HepG2 (cell line): ENCODE data around the gene MAT2A. TPM values are rescaled to one million over a fixed set of nuclear protein-coding genes. Genes with fewer than 3 reads are reported as not detected.

Source experiments
- ATAC-seq: fragments of 200-7000 bp; cut with Tn5 transposase; 3 replicates; pipeline ENCODE4 v1.9.1; 2020; ENCODE audit warnings: mild to moderate bottlenecking, moderate library complexity
- BruUV-seq: library from RNA; stranded (reverse); fragments of 400-500 nt; replicated peaks from 2 replicates; lab custom pipeline; 2021; lab: Mats Ljungman, UMichigan
- CTCF ChIA-PET: fragments of 300-600 bp; formaldehyde crosslinking; extraction: SDS; loops from one replicate; lab custom pipeline; 2021; ENCODE audit warnings: low total read pairs, inconsistent platforms, low intra/inter-chr PET ratio; lab: Yijun Ruan, JAX
- POLR2A ChIA-PET: fragments of 350-600 bp; sonication (Branson Sonifier 250); formaldehyde crosslinking; loops from one replicate; lab custom pipeline; 2020; ENCODE audit warnings: antibody characterized with exemption, inconsistent platforms; lab: Yijun Ruan, JAX
- DNase-seq: peaks from one replicate; pipeline ENCODE4 v3.0.0-alpha.2; 2015; ENCODE audit warnings: low spot score
- FAIRE-seq: peaks from 3 replicates; lab custom pipeline; 2011; peaks lifted over from hg19 to GRCh38; lab: Jason Lieb, UNC
- H2AFZ ChIP-seq: one replicate; pipeline ENCODE4 v1.6.1; 2011; ENCODE audit warnings: low read length, inconsistent platforms
- H3K27ac ChIP-seq: fragments of 300-600 bp; 3 replicates; pipeline ENCODE4 v1.8.0; 2011; ENCODE audit warnings: mixed run types, mild to moderate bottlenecking, mixed read lengths, low read length, inconsistent platforms; ENCODE audit not compliant: insufficient read depth; ENCODE audit errors: extremely low read length
- H3K27me3 ChIP-seq, 2 experiments: fragments of 200-600 bp in 1 of 2; 2 replicates in 1 of 2; 3 replicates in 1 of 2; pipeline versions ENCODE4 v1.6.0 to v1.8.0; 2011; ENCODE audit warnings: low read length in 2 of 2, mild to moderate bottlenecking in 2 of 2, moderate library complexity in 2 of 2, inconsistent platforms in 1 of 2; ENCODE audit not compliant: insufficient read depth in 2 of 2, control insufficient read depth in 1 of 2
- H3K36me3 ChIP-seq, 2 experiments: fragments of 200-600 bp in 1 of 2; replicated peaks in 1 of 2; 2 replicates in 1 of 2; 3 replicates in 1 of 2; pipeline versions ENCODE4 v1.5.1 to v1.8.0; 2011; ENCODE audit warnings: low read length in 2 of 2, inconsistent platforms in 1 of 2; ENCODE audit not compliant: insufficient read depth in 2 of 2, control insufficient read depth in 1 of 2
- H3K4me1 ChIP-seq: 2 replicates; pipeline ENCODE4 v1.5.1; 2012; ENCODE audit warnings: low read length, inconsistent platforms; ENCODE audit not compliant: insufficient read depth
- H3K4me2 ChIP-seq: 2 replicates; pipeline ENCODE4 v1.6.0; 2011; ENCODE audit warnings: low read depth, low read length, inconsistent platforms
- H3K4me3 ChIP-seq, 3 experiments: fragments of 200-600 bp in 1 of 3; sonication (generic), shearing (Covaris generic) in 1 of 3; replicated peaks in 1 of 3; 2 replicates each; pipeline ENCODE4 v1.5.1; 2011 to 2016; ENCODE audit warnings: low read length in 3 of 3, inconsistent platforms in 2 of 3, low read depth in 2 of 3, mild to moderate bottlenecking in 2 of 3, control low read depth in 1 of 3, mixed read lengths in 1 of 3; ENCODE audit not compliant: insufficient read depth in 1 of 3
- H3K79me2 ChIP-seq: one replicate; pipeline ENCODE4 v1.6.1; 2011; ENCODE audit warnings: low read length, inconsistent platforms; ENCODE audit not compliant: insufficient read depth
- H3K9ac ChIP-seq: 2 replicates; pipeline ENCODE4 v1.6.0; 2011; ENCODE audit warnings: mild to moderate bottlenecking, low read depth, low read length, inconsistent platforms; ENCODE audit not compliant: insufficient read depth
- H3K9me3 ChIP-seq: 2 replicates; pipeline ENCODE4 v1.5.1; 2012; ENCODE audit warnings: mild to moderate bottlenecking, low read length
- H4K20me1 ChIP-seq: 2 replicates; pipeline ENCODE4 v1.6.0; 2011; ENCODE audit warnings: inconsistent platforms, mild to moderate bottlenecking, low read length, moderate library complexity; ENCODE audit not compliant: insufficient read depth
- BCL3 ChIP-seq: sonication (generic); formaldehyde crosslinking; IDR thresholded peaks from 2 replicates; pipeline ENCODE4 v1.5.1; 2020; ENCODE audit warnings: mild to moderate bottlenecking, missing genetic modification reagents, moderate library complexity
- CHCHD3 ChIP-seq: sonication (generic); formaldehyde crosslinking; IDR thresholded peaks from 2 replicates; pipeline ENCODE4 v1.8.0; 2022; ENCODE audit warnings: mild to moderate bottlenecking, missing genetic modification reagents, moderate library complexity
- FOXK1 ChIP-seq: sonication (generic); formaldehyde crosslinking; IDR thresholded peaks from 2 replicates; pipeline ENCODE4 v1.4.0; 2020; ENCODE audit warnings: low read depth, missing genetic modification reagents, borderline replicate concordance
- KLF12 ChIP-seq: sonication (generic); formaldehyde crosslinking; IDR thresholded peaks from 2 replicates; pipeline ENCODE4 v1.4.0; 2020; ENCODE audit warnings: missing genetic modification reagents, borderline replicate concordance
- MAFF ChIP-seq: IDR thresholded peaks from 2 replicates; pipeline ENCODE4 v1.6.1; 2011; ENCODE audit warnings: low read depth, low read length, improper control_type of control experiment
- MTERF4 ChIP-seq: sonication (generic); formaldehyde crosslinking; IDR thresholded peaks from 2 replicates; pipeline ENCODE4 v1.8.0; 2023; ENCODE audit warnings: mild to moderate bottlenecking, missing genetic modification reagents
- NR1H2 ChIP-seq: sonication (generic); formaldehyde crosslinking; IDR thresholded peaks from 2 replicates; pipeline ENCODE4 v1.8.1; 2022; ENCODE audit warnings: low read depth, missing genetic modification reagents, borderline replicate concordance
- RBFOX2 ChIP-seq: fragments of 200-400 bp; formaldehyde crosslinking; IDR thresholded peaks from 2 replicates; pipeline ENCODE4 v1.6.1; 2017; ENCODE audit warnings: low read depth, mild to moderate bottlenecking, low read length
- REST ChIP-seq, 2 experiments: IDR thresholded peaks; 2 replicates each; pipeline ENCODE4 v1.6.1; 2011 to 2012; ENCODE audit warnings: low read length in 2 of 2, borderline replicate concordance in 1 of 2, low read depth in 1 of 2, mild to moderate bottlenecking in 1 of 2, moderate library complexity in 1 of 2
- TBX2 ChIP-seq: sonication (generic); formaldehyde crosslinking; IDR thresholded peaks from 2 replicates; pipeline ENCODE4 v1.5.0; 2020; ENCODE audit warnings: missing genetic modification reagents, mild to moderate bottlenecking, borderline replicate concordance
- ZMYM3 ChIP-seq: sonication (generic); formaldehyde crosslinking; IDR thresholded peaks from 2 replicates; pipeline ENCODE4 v1.5.1; 2020; ENCODE audit warnings: mild to moderate bottlenecking, missing genetic modification reagents
- ZNF800 ChIP-seq: sonication (generic); formaldehyde crosslinking; IDR thresholded peaks from 2 replicates; pipeline ENCODE4 v1.4.0; 2020; ENCODE audit warnings: missing genetic modification reagents
- ZNF850 ChIP-seq: sonication (generic); formaldehyde crosslinking; conservative IDR thresholded peaks from 2 replicates; pipeline ENCODE4 v1.9.0; 2021; ENCODE audit warnings: mild to moderate bottlenecking, missing genetic modification reagents
- ZNF878 ChIP-seq: sonication (generic); formaldehyde crosslinking; IDR thresholded peaks from 2 replicates; pipeline ENCODE4 v1.8.1; 2023; ENCODE audit warnings: mild to moderate bottlenecking, missing genetic modification reagents, moderate library complexity
- ZSCAN30 ChIP-seq: sonication (generic); formaldehyde crosslinking; IDR thresholded peaks from 2 replicates; pipeline ENCODE4 v1.5.0; 2020; ENCODE audit warnings: mild to moderate bottlenecking, missing genetic modification reagents
- WGBS: methylation state at CpG from one replicate; pipeline ENCODE4 v1.1.6; 2017; ENCODE audit warnings: low lambda C conversion rate; 5-methylcytosine and 5-hydroxymethylcytosine counted together
- in situ Hi-C: cut with HindIII; loops from 2 replicates; pipeline ENCODE4 v1.10.0; 2017; ENCODE audit warnings: low pct_unique_long_range_greater_than_20kb; ENCODE audit not compliant: extremely low pct_ligation_motif_present
- intact Hi-C: fragments of 100-400 bp; cut with micrococcal nuclease; formaldehyde crosslinking; loops from one replicate; pipeline ENCODE4 v1.10.0; 2022; ENCODE audit not compliant: unreplicated experiment
- polyA plus RNA-seq, 8 experiments: library from polyadenylated mRNA; depleted of rRNA in 3 of 8; stranded (reverse) in 7 of 8; unstranded in 1 of 8; fragments of >200 nt; fragmentation: Illumina TruSeq in 4 of 8; extraction: Trizol in 4 of 8; gene quantifications; 2 replicates each; pipeline versions ENCODE4 v1.2.1 to v1.2.3, GENCODE V29; 2011 to 2016; ENCODE audit warnings: low read depth in 4 of 8, missing spikeins in 1 of 8, mixed read lengths in 1 of 8; ENCODE audit not compliant: insufficient read depth in 1 of 8
- total RNA-seq, 5 experiments: library from RNA; depleted of rRNA; stranded (reverse); fragments of >200 nt; fragmentation: Illumina TruSeq; extraction: Trizol; gene quantifications; 2 replicates each; pipeline ENCODE4 v1.2.3, GENCODE V29; 2016; ENCODE audit warnings: low read depth in 1 of 5

Gene MAT2A
- total and polyA plus RNA-seq, 2 of the 13 experiments (the other 11 are each of a cell fraction or from before 2014, with no cell fraction given), result 155 to 331 TPM

- TF ChIP-seq ZNF878 (CRISPR knock-in tag) (no peak), FOXK1 (CRISPR knock-in tag) (no peak), ZSCAN30 (CRISPR knock-in tag) (peak; percentile 22; the same call in 1 of the 2 replicates), ZNF850 (CRISPR knock-in tag) (0 out of 2 replicates have a peak, but pooled peaks have one; percentile 32), NR1H2 (CRISPR knock-in tag) (no peak), ZMYM3 (CRISPR knock-in tag) (0 out of 2 replicates have a peak, but pooled peaks have one; percentile 19), BCL3 (CRISPR knock-in tag) (no peak), KLF12 (CRISPR knock-in tag) (0 out of 2 replicates have a peak, but pooled peaks have one; percentile 15), TBX2 (CRISPR knock-in tag) (no peak; the same call in 1 of the 2 replicates)
- TF ChIP-seq, all 625 proteins: peak for 16
Observed at GRCh38 chr2:85575739-85576138, 36.8 kb downstream of the MAT2A start (continued).

GRCh38 chr2:85577063-85577385 is 38.1 kb downstream of the MAT2A start:
- Histone ChIP-seq H3K4me2 (peak overlapping the region; percentile 95), H3K27me3 (peaks cover 0 to 9% of the 10 kb centered on the region in 2 experiments; a peak in 2 of 5 replicates), H4K20me1 (no peaks in the 10 kb centered on the region), H3K9me3 (no peaks in the 10 kb centered on the region), H2AFZ (peak overlapping the region; percentile 84), H3K4me1 (peaks cover 59% of the 10 kb centered on the region), H3K79me2 (peaks cover 12% of the 10 kb centered on the region), H3K9ac (peak overlapping the region; percentile 80), H3K4me3 (peak overlapping the region; percentile 79 to 90 (median 87)), H3K27ac (peak overlapping the region; percentile 64), H3K36me3 (peaks cover 0 to 7% of the 10 kb centered on the region in 2 experiments; a peak in 3 of 5 replicates)
- ChIA-PET POLR2A (interaction anchor here (0.7 to 12.7 kb wide), 18 partner anchors 8 to 177 kb away, joined by 4 to 201 read pairs (median 9); partner anchors contain the start of genes C2orf68, GGCX, MAT2A and RNF181), CTCF (no interaction called here)
- no peak for DNase-seq
- intact Hi-C loops (loop anchor here (1.0 to 2.0 kb wide), 3 partner anchors 8 to 25 kb away; partner anchors contain the start of genes GGCX and TMEM150A), in situ Hi-C loops (no loop called here)
- BruUV-seq, result no TSS peak
- ATAC-seq, result no peak
- no peak for FAIRE-seq
- 0% methylated on average over 3 of the region's 3 CpGs for WGBS
- TF ChIP-seq MTERF4 (CRISPR knock-in tag) (no peak), MAFF (no peak), ZNF800 (0 out of 2 replicates have a peak, but pooled peaks have one; percentile 45), REST (IDR thresholded peaks at IDR 0.05; ENCODE audit: borderline replicate concordance in 1 of 2, low read depth in 1 of 2, low read length in 2 of 2) (no peak), CHCHD3 (no peak), RBFOX2 (no peak)
